GM18951 (cell line): ENCODE measurements around the gene IL22RA1.

Experiments used
- POLR2A ChIP-seq: IDR thresholded peaks from 4 replicates; pipeline ENCODE4 v1.6.1; 2011; ENCODE audit warnings: mild to moderate bottlenecking; ENCODE audit not compliant: insufficient read length, insufficient read depth; ENCODE audit errors: extremely low read depth
- in situ Hi-C: fragments of 300-500 bp; cut with MboI; formaldehyde crosslinking; loops from one replicate; pipeline ENCODE4 v1.12.0; 2022; ENCODE audit warnings: low sequenced_read_pairs, mixed read lengths, inconsistent platforms; ENCODE audit not compliant: unreplicated experiment

IL22RA1 gene

DNA sequence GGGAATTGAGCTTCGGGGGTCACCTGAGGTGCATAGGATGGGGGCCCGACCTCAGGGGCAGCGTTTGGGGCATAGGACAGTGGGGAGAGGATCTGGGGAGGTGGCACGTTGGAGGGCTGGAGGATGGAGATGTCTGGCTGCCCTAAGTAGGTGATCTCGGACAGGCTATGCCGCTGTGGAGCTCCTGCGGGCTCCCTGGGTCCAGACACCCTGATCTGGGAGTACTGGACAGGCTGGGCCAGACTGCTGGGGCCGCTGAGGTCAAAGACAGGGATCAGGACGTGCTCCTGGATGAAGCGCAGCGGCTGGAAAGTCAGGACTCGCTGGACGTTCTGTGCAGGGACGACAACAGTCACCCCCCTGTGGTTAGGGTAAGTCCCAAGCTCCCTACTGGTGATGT is 21.5 kb downstream of the IL22RA1 start:
- no peak for TF ChIP-seq POLR2A
- in situ Hi-C loops = no loop called here

DNA sequence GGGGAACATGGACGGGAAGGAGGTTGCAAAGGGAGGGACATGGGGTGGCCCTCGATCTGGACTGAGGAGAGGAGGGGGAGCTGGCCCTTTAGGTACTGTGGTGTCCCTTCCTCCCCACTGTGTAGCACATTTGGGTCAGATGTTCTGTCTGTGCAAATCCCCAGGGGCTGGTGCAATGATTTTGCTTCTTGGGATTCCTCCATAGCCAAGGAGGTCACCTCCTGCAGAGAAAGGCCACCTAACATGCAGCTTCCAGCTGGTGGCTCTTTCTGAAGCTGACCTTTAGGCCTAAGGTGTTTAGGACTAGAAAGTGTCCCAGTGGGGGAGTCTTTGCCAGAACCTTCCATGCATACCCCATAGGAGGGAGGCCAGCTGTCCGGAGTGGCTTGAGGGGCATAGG is 22.0 kb downstream of the IL22RA1 start:
- in situ Hi-C loops = no loop called here
- no peak for TF ChIP-seq POLR2A

DNA sequence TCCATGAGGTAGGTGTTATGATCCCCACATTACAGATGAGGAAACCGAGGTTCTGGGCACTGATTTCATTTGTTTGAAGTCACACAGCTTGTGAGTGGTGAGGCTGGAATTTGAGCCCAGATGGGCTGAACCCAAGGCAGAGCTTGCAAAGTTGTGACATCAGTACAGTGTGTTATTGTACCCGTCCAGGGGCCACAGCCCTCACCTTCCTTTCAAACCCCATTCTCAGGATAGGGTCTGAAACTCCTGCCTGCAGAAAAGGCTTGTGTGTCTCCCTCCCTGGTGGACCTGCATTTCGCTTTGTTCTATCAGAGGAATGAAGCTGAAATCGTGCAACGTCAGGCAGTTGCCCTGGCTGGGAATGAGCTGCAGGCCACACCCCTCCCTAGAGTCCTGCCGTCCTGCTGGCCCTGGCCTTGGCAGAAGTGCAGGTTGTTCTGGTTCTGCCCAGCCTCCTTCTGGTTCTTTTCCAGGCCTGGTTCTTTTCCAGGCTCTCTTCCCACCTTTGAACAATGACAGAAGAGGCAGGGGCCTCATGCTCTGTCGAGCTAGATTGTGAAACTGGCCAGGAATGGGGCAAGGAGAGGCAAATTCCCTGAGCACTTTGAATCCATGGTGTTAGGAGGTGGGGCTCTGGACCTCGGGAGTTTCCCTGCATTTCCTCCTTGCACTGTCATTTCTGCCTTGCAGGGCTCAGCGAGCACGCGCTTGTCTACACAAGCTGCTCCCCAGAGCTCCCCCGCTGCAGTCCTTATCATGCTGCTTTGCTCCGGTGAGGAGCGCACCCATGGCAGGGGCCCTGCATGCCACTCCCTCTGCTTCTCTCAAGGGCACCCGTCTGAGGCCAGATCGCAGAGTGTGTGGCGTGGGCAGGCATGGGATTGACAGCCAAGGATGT is 22.8 kb downstream of the IL22RA1 start:
- in situ Hi-C loops = no loop called here
- TF ChIP-seq POLR2A = no peak

DNA sequence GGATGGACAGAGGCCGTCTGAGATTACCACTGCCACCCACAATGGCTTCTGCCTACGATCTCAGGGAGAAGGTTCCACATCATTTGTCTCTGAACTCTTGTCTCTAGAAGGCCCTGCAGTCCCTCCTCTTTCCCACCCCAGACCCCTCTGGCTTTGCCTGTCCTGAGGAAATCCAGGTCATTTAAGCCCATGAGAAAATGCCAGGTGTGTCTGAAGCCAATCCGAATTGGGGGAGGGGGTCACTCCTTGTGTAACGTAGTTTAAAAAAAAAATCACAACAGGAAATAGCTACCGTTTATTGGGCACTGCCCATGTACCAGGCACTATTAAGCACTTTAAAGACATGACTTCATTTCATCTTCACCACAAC is 23.5 kb downstream of the IL22RA1 start:
- in situ Hi-C loops = no loop called here
- no peak for TF ChIP-seq POLR2A

DNA sequence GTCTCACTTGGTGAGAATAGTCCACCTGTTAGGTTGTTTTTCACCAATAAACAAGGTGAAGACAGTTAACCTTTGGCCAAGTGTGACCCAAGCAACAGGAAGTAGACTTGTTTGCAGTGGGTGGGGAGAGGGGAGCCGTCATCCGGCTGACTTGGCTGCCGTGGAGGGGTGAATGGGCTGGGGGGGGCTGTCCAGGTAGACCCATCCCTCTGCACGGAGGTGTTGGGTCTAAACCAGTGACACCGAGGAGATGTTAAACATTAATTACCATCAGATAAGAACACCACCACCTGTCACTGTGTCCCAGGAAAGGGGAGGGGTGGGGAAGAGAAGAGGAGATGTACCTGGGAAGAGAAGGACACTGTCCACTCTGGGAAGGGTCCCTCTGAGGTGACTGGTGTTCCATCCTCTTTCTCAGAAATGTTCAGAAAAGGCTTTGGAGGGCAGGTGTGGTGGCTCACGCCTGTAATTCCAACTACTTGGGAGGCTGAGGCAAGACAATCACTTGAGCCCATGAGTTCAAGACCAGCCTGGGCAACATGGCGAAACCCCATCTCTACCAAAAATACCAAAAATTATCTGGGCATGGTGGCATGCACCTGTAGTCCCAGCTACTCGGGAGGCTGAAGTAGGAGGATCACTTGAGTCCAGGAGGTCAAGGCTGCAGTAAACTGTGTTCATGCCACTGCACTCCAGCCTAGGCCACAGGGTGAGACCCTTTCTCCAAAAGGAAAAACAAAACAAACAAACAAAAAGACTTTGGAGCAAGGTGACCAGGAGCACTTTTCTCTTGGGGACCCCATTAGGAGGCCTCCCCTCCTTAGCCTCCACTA is 24.3 kb downstream of the IL22RA1 start:
- TF ChIP-seq POLR2A = no peak
- in situ Hi-C loops = no loop called here

DNA sequence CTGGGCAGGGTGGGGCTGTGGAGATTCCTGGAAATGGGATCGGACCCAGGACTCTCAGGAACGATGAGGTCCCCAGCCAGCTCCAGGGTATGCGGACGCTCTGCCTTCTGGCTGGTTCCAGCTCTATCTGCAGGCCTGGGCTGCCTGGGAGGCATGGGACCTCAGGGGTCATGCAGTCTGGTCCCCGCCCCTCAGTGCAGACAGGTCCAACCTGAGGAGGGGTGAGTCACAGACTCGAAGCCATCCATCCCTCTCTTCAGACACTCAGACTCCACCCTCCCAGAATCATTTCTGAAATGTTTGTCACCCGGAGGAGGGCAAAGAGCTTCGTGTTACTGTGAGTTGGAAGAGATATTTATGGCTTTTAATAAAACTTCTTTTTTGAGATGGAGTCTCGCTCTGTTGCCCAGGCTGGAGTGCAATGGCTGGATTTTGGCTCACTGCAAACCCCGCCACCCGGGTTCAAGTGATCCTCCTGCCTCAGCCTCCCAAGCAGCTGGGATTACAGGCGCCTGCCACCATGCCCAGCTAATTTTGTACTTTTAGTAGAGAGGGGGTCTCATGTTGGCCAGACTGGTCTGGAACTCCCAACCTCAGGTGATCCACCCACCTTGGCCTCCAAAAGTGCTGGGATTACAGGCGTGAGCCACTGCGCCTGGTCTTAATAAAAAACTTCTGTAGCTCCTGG is 25.1 kb downstream of the IL22RA1 start:
- in situ Hi-C loops = no loop called here
- TF ChIP-seq POLR2A = no peak

DNA sequence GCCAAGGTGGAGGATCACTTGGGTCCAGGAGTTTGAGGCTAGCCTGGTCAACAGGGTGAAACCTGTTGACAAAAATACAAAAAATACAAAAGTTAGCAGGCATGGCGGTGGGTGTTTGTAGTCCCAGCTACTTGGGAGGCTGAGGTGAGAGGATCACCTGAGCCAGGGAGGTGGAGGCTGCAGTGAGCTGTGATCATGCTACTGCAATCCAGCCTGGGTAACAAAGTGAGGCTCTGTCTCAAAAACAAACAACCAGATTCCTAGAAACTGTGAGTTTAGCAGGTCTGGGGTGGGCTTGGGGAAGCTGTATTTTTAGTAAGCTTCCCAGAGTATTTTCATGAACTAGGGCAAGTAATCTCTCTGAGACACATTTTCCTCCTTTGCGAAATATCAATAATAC is 25.8 kb downstream of the IL22RA1 start:
- TF ChIP-seq POLR2A = no peak
- in situ Hi-C loops = no loop called here

DNA sequence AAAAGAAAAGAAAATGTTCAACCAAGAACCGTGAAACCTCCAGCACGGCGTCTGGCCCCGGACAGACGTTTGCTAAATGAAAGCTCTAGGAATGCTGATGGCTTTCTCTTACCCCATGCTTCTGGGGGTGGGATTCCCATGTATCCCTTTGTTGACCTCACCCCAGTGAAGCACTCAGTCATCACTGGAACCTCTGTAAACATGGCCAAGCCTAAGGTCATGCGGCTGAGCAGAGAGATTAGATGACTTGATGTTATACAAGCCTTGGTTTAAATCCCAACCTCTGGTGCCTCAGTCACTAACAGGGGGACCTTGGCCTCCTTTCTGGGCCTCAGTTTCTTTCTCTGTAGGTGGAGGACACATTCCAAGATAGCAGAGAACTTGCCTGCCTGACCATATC is 28.2 kb downstream of the IL22RA1 start:
- in situ Hi-C loops = no loop called here
- no peak for TF ChIP-seq POLR2A

DNA sequence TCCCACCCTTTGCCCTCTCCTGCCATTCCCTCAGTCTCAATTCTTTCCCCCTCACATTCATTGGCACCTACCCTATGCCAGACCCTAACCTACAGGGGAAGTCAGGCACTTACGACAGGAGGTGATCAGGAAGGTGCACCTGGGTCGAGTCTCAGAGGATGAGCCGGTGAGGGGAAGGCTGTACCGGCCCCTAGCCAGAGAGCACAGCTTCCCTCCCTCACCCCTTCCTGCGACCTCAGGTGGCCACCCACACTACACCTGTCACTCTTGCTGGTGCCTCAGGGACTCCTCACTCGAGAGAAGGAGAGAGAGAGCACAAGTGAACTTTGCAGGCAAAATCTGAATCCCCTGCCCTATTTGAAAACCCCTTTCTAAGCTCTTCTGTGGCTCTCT is 29.3 kb downstream of the IL22RA1 start:
- in situ Hi-C loops = no loop called here
- no peak for TF ChIP-seq POLR2A

DNA sequence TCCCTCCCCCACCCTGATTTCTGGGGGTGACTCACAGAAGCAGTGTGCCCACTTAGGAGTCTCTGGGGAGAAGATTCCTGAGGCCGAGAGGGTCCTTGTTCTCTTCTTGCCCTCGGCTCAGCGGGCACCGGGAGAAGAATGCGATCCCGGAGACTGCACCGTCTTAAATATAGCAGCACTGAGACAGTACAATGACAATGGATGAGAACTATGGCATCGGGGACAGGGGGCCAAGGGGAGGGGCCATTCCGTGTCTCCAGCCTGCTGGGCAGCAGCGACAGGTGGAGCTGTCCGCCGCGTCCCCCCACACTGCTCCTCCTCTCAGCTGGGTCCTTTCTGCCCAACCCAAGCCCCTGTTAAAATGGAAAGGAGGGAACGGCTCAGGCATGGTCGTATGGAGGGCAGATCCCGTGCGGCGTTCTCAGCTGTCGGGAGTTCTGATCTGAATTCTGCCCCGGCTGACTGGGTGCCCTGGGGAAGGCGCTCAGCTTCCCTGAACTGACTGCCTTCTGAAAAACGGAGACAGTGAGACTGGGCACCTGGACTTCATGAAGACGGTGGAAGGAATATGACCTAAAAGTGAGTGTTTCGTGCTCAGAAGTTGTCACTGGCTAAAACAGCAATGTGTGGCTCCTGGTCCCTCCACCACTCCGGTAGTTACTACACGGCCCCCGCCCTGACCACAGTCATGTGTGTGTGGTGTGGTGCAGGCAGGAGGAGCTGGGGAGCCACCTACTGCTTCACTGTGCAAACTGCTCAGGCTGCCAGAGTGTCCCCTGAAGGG is 30.8 kb downstream of the IL22RA1 start, which contains the start of gene MYOM3:
Gene MYOM3, minus strand, starts transcription at position 140 of the 784 bp plus-strand sequence. CDS start 3,499 bp downstream, outside the sequence.
- no peak for TF ChIP-seq POLR2A
- in situ Hi-C loops = no loop called here

DNA sequence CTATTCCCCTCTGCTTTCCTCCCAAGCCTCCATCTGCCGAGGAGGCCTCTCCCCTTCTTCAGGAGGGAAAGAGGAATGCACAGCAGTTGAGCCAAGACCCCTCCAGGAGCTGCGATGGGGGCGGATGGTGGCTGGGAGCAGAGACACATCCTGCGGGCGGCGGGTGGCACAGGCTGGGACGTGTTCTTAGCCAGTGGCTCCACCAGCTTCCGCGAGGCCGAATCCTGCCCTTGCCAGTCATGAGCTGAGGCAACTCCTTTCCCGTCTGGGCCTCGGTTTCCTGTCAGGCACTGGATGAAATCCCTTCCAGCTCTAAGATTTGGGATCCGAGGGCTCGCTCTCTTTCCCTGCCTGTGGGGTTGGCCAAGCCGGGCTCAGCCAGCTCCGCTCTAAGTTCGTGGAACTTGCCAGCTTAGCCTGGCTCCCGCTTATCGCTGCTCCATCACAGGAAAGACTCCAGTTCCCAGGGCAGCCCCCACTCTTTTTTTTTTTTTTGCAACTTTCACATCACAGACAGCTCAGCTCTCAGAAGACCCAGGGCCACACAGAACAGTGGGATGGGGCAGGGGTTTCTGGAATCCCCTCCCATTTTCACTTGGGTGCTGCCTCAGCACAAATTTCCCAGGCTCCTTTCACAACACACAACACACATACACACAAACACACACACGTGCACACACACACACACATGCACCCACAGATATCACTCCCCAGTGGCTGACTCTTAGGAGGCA is 31.5 kb downstream of the IL22RA1 start:
- TF ChIP-seq POLR2A = no peak
- in situ Hi-C loops = no loop called here
